Superior temporal gyrus (tissue), 1 donor: ENCODE measurements around the gene SYCP2.
A peak's percentile ranks its signal among the peaks of the same experiment; 100 is the strongest.
"Not testable (repeated sequence)": the region's sequence is repeated elsewhere in the genome, so short reads cannot be mapped to it uniquely, and the experiment has no call there.

Source experiments
- DNase-seq: peaks from one replicate; pipeline ENCODE4 v3.0.0-alpha.2; 2016; ENCODE audit errors: extremely low spot score

Gene SYCP2

DNA sequence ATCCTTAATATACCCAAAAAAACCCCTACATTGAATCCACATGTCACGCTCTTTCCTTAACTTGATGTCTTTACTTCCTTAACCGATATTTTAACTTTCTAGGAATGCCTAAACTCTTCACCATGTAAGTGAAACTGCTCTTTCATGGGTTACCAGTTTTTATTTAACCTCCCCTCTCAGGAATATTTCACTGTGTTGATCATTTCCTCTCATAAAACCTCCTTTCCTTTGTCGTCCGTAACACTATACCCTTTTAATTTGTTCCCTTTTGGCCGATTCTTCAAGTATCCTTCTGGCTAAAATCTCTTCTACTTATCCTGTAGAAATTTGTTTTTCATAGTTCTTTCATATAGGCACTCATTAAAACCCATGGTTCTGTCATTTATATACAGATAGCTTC lies 24.6 kb downstream of the SYCP2 start:
- DNase-seq: no peak

- DNase-seq: no peak
Measured at GRCh38 chr20:59903621-59904020, 29.8 kb downstream of the SYCP2 start.

DNA sequence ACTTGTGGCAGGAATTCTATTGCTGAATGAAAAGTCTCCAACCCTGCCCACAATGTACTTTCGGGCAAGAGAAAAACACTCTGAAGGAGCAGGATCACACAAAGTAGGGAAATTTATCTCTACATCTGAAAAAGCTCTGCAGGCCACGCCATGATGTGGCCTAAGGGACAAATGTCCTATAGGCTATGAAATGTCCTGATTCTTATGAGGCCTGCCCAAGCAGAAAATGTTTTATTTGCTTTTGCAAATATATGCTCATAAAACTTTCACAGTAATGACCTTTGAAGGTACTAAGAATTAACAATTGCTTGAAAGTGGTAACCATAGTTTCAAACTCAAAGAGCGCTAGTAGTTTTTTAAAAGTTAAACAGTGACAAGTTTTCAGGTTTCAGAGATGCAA lies 31.0 kb downstream of the SYCP2 start:
- no peak for DNase-seq

DNA sequence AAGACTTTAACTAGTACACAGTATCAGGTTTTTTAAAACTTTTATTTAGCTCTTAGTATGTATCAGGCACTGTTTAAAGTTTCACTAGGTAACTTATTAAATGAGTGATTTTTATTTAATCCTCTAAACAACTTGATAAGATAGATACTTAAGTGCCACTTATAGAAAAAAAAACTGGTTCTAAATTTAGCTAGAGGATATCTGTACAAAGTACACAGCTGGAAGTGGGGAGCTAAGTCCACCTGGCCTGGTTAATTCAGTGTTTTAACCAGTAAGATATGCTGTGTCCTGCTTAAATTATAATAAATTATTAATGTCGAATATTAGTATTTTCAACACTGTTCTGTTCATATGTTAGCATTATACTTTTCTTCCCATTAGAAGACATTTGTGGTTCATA lies 37.5 kb downstream of the SYCP2 start:
- DNase-seq: no peak

DNA sequence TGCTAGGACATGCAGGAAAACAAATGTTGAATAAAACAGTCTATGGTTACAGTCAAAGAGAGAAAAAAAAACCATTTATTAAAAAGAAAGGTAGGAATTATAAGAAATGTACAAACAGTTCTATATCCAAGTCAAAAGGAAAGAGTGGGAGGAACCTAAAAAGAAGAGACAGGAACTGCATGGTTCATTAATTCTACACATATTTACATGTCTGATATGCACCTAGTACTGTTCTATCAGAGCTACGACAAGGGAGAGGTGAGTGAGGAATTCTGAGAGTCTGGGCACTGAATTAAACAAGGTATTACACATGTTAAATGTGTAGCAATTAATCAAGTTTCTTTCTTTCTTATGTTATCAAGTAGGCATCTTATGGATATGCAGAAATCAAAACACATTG lies 41.9 kb downstream of the SYCP2 start:
- no peak for DNase-seq

DNA sequence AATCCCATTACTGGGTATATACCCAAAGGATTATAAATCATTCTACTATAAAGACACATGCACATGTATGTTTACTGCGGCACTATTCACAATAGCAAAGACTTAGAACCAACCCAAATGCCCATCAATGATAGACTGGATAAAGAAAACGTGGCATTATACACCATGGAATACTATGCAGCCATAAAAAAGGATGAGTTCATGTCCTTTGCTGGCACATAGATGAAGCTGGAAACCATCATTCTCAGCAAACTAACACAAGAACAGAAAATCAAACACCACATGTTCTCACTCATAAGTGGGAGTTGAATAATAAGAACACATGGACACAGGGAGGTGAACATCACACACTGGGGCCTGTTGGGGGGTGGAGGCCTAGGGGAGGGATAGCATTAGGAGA lies 43.4 kb downstream of the SYCP2 start:
- DNase-seq: not testable (repeated sequence)

- no peak for DNase-seq
Measured at GRCh38 chr20:59888050-59888449, 45.4 kb downstream of the SYCP2 start.

DNA sequence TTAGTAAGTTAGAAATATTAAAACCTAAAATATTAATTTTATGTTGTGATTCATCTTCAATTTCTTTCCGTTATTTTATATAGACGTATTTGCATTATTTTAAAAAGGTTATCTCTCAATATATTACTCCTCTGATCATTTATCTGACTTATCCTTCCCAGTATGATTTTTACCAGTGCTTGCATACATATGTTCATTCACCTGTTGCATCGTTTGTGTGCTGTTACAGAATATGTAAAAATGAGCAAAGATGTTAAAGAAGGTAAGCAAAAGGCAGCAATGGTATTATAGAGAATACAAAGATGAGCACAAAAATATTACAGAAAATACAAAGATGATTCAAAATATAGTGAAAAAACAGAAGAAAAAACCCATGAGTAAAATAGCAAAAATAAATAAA lies 48.9 kb downstream of the SYCP2 start:
- no peak for DNase-seq

- no peak for DNase-seq
Measured at GRCh38 chr20:59880198-59880597, 53.2 kb downstream of the SYCP2 start.

DNA sequence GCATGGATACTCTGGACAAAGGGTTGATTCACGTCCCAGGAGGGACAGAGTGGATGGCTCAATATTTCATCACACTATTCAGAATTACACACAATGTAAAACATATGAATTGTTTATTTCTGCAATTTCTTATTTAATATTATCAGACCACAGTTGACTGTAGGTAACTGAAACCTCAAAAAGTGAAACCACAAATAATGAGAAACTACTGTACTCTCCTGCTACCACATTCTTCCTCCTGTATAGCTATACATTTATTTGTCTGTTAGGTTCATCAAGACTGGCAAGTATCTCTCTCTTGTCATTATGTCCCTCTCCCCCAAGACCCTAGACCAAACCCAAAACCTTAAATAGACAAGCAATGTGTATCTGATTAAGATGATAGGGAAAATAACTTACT lies 60.0 kb downstream of the SYCP2 start:
- no peak for DNase-seq

DNA sequence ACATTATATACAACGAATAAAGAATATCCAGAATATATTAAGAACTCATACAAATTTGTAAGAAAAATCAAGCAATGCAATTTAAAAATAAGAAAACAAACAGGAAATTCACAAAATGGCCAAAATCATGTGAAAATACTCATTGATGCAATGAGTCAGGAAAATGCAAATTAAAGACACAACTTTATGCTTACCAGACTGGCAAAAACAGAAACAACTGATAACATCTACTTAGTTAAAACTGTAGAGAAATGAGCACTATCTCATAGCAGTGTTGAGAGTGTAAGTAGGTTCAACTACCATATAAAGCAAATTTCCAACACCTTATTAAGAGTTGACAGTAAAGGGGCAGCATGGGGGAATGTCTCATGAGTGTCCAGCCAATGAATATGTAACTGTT lies 62.3 kb downstream of the SYCP2 start:
- no peak for DNase-seq

DNA sequence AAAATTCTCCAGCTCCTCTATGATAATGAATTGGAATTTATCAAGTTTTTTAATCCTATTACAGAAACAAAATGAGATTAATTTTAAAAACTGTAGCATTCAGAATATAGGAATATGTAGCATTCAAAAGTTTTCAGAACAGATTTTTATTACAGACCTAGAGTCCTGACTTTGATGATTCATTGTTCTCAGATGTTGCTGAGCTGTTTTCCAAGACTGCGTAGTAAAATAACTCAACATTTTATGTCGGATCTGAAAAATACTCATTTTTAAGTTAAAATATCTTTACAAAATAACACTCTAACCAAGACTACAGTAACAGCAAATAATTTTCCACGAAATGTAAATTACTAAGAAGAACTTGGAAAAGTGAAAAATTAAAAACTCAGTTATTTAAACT lies 67.1 kb downstream of the SYCP2 start:
- no peak for DNase-seq

DNA sequence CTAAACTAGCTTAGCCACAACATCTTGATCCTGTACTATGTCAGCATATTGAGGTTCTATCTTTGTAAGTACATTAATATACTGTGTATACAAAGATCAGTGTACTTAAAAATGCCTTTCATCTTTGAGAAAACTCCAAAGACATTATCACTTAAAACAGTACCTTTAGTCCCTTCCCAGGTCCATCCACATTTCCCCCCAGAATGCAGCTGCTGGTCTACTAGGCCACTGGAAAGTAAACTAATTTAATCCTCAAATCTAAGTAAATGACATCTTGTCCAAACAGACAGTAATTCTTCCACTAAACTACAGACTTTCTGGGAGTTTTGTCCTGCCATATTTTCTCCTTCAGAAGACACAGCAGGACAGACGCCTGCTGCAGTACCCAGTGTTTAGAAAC lies 68.7 kb downstream of the SYCP2 start:
- no peak for DNase-seq

DNA sequence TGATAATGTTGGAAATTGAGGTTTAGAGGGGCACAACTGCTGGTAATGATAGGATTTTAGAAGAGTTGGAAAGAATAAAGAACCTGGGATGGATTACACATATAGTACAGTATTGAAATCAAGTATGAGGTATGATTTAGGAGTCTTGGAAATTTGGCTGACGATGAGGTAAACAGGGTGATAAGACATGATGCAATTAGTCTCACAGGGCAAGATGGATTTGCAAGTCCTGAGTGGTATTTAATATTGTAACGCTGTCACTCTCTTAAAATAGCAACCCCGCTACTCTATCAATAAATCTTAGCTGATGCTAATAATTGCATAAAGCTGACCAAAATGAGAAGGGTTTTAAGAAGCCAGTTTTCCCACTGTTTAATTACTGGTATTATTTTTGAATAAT lies 70.4 kb downstream of the SYCP2 start:
- no peak for DNase-seq

- DNase-seq: no peak
Measured at GRCh38 chr20:59861401-59861800, 72.0 kb downstream of the SYCP2 start.

DNA sequence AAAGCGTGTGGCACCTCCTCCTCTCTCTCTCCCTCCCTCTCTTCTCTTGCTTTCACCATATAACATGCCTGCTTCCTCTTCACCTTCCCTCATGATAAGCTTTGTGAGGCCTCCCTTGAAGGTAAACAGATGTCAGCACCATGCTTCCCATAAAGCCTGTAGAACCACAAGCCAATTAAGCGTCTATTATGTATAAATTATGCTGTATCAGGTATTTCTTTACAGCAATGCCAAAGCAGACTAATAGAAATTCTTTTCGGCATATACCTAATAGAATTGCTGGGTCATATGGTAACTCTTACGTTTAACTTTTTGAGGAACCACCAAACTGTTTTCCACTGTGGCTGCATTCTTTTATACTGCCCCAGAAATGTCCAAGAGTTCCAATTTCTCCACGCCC lies 75.0 kb downstream of the SYCP2 start:
- DNase-seq: no peak

DNA sequence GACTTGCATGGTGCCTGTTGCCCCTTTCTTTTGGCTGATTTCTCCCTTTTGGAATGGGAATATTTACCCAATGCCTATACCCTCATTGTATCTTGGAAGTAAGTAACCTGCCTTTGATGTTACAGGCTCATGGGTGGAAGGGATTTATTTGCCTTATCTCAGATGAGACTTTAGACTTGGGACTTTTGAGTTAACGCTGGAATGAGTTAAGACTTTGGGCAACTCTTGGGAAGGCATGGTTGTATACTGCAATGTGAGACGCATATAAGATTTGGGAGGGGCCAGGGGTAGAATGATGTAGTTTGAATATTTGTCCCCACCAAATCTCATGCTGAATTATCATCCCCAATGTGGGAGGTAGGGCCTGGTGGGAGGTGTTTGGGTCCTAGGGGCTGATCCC lies 75.5 kb downstream of the SYCP2 start:
- no peak for DNase-seq

- not testable (repeated sequence) for DNase-seq
Measured at GRCh38 chr20:59856941-59857340, 76.5 kb downstream of the SYCP2 start.

DNA sequence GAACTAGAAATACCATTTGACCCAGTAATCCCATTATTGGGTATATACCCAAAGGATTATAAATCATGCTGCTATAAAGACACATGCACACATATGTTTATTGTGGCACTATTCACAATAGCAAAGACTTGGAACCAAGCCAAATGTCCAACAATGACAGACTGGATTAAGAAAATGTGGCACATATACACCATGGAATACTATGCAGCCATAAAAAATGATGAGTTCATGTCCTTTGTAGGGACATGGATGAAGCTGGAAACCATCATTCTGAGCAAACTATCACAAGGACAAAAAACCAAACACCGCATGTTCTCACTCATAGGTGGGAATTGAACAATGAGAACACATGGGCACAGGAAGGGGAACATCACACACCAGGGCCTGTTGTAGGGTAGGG lies 76.9 kb downstream of the SYCP2 start:
- DNase-seq: not testable (repeated sequence)

GRCh38 chr20:59850018-59850641 lies 83.3 kb downstream of the SYCP2 start:
- DNase-seq: peak; percentile 80

GRCh38 chr20:59848182-59848581 lies 85.3 kb downstream of the SYCP2 start:
- no peak for DNase-seq

GRCh38 chr20:59845472-59845871 lies 88.0 kb downstream of the SYCP2 start:
- no peak for DNase-seq

DNA sequence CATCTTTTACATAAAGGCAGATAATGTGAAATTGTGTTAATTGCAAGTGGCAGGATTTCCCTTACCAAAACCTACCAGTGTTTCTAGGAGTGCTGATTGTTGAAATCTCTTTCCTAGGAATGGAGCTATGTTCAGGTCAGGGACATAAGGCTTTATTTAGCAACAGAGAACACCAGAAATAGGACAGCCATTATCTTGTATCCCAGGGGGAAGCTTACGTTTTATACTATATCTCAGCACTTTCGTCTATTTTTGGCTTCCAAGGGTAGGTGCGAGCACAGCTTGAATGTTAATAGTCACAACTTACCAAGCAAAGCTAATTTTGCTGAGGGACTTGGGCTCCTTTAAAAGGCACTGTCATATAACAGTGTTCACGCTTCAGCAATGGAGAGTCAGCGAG lies 94.0 kb downstream of the SYCP2 start:
- DNase-seq: no peak

DNA sequence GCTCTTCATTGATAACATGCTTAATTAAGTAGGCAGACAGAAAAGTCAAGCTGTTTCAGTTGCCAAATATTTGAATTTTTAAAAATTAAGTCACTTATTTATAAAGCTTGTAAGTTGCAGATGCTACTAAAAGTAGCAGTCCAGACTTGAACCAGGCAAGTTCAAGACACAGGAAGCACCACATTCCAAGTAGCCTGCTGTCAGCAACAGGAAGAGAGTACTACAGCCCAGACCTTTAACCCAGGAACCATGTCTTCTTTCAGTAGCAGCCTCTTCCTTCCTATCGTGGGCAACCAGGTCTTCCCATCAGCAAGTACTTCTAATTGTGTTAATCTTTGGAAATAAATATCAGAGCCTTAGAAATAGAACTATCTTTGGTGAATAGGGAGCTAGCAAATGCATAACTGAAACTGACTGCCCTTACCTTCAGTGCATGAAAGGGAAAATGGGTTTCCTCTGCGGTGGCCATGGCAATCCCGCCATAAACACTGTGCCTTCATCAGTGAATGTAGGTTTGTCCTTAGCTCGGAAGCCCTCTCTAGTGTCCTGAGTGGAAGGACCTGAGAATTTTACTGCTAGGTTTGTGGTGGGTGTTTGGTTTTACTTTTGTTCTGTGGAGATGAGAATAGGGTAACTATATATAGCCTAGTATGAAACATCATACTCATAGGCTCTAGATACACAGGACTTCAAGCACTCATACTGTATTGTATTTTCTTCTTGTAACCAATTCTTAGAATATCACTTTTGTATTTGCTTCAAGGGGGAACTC lies 95.6 kb downstream of the SYCP2 start:
- no peak for DNase-seq
